ENCODE results near the gene STX2.

STX2 gene

DNA sequence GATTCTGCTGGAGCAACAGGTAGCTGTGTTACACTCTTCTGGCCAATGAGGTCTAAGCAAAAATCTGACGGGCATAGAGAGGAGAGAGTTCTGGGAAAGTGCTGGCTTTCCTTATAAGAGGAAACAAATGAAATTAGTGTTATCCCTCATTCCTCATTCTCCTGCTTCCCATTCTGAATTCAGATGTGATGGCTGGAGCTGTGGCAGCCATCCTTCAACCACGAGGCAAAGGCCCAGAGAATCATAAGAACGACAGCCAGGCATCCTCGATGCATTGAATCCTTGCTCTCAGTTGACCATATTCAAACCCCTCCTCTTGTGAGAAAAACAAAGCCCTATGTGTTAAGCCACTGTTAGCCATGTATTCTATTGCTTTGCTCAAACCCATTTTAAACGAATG, 95.4 kb downstream of the STX2 start:
- TF ChIP-seq, protein P1, sequence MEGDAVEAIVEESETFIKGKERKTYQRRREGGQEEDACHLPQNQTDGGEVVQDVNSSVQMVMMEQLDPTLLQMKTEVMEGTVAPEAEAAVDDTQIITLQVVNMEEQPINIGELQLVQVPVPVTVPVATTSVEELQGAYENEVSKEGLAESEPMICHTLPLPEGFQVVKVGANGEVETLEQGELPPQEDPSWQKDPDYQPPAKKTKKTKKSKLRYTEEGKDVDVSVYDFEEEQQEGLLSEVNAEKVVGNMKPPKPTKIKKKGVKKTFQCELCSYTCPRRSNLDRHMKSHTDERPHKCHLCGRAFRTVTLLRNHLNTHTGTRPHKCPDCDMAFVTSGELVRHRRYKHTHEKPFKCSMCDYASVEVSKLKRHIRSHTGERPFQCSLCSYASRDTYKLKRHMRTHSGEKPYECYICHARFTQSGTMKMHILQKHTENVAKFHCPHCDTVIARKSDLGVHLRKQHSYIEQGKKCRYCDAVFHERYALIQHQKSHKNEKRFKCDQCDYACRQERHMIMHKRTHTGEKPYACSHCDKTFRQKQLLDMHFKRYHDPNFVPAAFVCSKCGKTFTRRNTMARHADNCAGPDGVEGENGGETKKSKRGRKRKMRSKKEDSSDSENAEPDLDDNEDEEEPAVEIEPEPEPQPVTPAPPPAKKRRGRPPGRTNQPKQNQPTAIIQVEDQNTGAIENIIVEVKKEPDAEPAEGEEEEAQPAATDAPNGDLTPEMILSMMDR (conservative IDR thresholded peaks at IDR 0.05; ENCODE audit: low read depth, low read length) = no peak
- H3K4me3 ChIP-seq (ENCODE audit: low read depth, low read length) = no peak overlapping the region
- DNase-seq (ENCODE audit: low read depth) = no peak

GRCh38 chr12:130743176-130743575, 95.9 kb downstream of the STX2 start:
- no peak for DNase-seq (ENCODE audit: low read depth)

GRCh38 chr12:130742716-130743115, 96.3 kb downstream of the STX2 start:
- no peak for DNase-seq (ENCODE audit: low read depth)
- no peak overlapping the region for H3K4me3 ChIP-seq (ENCODE audit: low read depth, low read length)
- TF ChIP-seq, protein P1 (conservative IDR thresholded peaks at IDR 0.05; ENCODE audit: low read depth, low read length) = no peak

More at GRCh38 chr12:130743176-130743575, 95.9 kb downstream of the STX2 start:
- TF ChIP-seq, protein P1 (conservative IDR thresholded peaks at IDR 0.05; ENCODE audit: low read depth, low read length) = no peak
- H3K4me3 ChIP-seq (ENCODE audit: low read depth, low read length) = no peak overlapping the region

DNA sequence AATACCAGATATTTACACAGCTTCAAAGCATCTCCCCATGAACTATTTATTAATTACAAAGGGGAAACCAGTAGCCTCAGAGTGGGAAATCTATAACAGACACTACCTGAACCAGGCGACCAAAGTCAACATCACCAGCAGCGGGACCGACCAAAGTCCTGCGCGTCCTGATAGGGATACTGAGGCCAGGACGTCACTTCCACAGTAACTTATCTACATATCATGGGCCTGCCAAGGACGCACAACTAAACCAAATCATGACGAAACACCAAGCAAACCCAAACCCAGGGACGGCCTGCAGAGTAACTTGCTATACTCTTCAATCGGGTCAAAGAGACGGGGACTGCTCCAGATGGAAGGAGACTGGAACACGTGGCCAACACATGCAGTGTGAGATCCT, 96.9 kb downstream of the STX2 start:
- TF ChIP-seq, protein P1 (conservative IDR thresholded peaks at IDR 0.05; ENCODE audit: low read depth, low read length) = no peak
- DNase-seq (ENCODE audit: low read depth) = no peak

More for the DNA sequence above, 96.9 kb downstream of the STX2 start:
- H3K4me3 ChIP-seq (ENCODE audit: low read depth, low read length) = no peak overlapping the region
